Kasumi-1 (cell line): ENCODE results near the gene GTF2IRD1.
"Not testable (repeated sequence)": the region's sequence is repeated elsewhere in the genome, so short reads cannot be mapped to it uniquely, and the experiment has no call there.

Source experiments
- DNase-seq, 2 experiments: peaks; one replicate each; lab custom pipeline; 2025; lab: John Stamatoyannopoulos, UW

Gene GTF2IRD1

GRCh38 chr7:74561898-74562613, 108.3 kb downstream of the GTF2IRD1 start:
- no peak for DNase-seq

GRCh38 chr7:74563639-74564038, 109.9 kb downstream of the GTF2IRD1 start:
- DNase-seq, result not testable (repeated sequence)

GRCh38 chr7:74567318-74567668, 113.6 kb downstream of the GTF2IRD1 start:
- no peak for DNase-seq

- DNase-seq, result no peak
Observed at GRCh38 chr7:74568658-74569057, 115.0 kb downstream of the GTF2IRD1 start.

GRCh38 chr7:74569501-74570075, 115.9 kb downstream of the GTF2IRD1 start:
- no peak for DNase-seq

- DNase-seq, result no peak
Observed at GRCh38 chr7:74570533-74571156, 116.9 kb downstream of the GTF2IRD1 start.

- no peak for DNase-seq
Observed at GRCh38 chr7:74572301-74572979, 118.7 kb downstream of the GTF2IRD1 start.

GRCh38 chr7:74573512-74573911, 119.8 kb downstream of the GTF2IRD1 start:
- no peak for DNase-seq

GRCh38 chr7:74575083-74575784, 121.5 kb downstream of the GTF2IRD1 start:
- DNase-seq, result no peak

- no peak for DNase-seq
Observed at GRCh38 chr7:74575811-74576210, 122.1 kb downstream of the GTF2IRD1 start.

GRCh38 chr7:74579800-74580685, 126.3 kb downstream of the GTF2IRD1 start:
- DNase-seq, result no peak

- no peak for DNase-seq
Observed at GRCh38 chr7:74581916-74582440, 128.3 kb downstream of the GTF2IRD1 start.

- DNase-seq, result no peak
Observed at GRCh38 chr7:74582447-74583039, 128.8 kb downstream of the GTF2IRD1 start.

GRCh38 chr7:74583630-74584029, 129.9 kb downstream of the GTF2IRD1 start:
- DNase-seq, result no peak

GRCh38 chr7:74584160-74584954, 130.7 kb downstream of the GTF2IRD1 start:
- peak in 1 of 2 experiments; percentile 11 for DNase-seq

- no peak for DNase-seq
Observed at GRCh38 chr7:74585844-74586243, 132.1 kb downstream of the GTF2IRD1 start.

- no peak for DNase-seq
Observed at GRCh38 chr7:74586258-74587175, 132.8 kb downstream of the GTF2IRD1 start.

GRCh38 chr7:74587435-74588126, 133.9 kb downstream of the GTF2IRD1 start:
- DNase-seq, result peak; percentile 49 to 52
